H1 (cell line): ENCODE data around the gene CEMP1. TPM values are rescaled to one million over a fixed set of nuclear protein-coding genes. Genes with fewer than 3 reads are reported as not detected.

Experiments
- BRCA1 ChIP-seq: IDR thresholded peaks from 2 replicates; pipeline ENCODE4 v1.6.1; 2012; ENCODE audit warnings: low read depth, low read length, improper control_type of control experiment
- CBX8 ChIP-seq: fragments of 300-800, 300-1000 bp; sonication (generic); IDR thresholded peaks from 2 replicates; pipeline ENCODE4 v1.7.1; 2016; ENCODE audit warnings: low read depth, low read length, borderline replicate concordance
- CTCF ChIP-seq, 3 experiments: IDR thresholded peaks; 1 replicate in 2 of 3; 2 replicates in 1 of 3; pipeline versions ENCODE4 v1.5.1 to v1.6.1; 2011; ENCODE audit warnings: low read length in 3 of 3, mild to moderate bottlenecking in 3 of 3, inconsistent platforms in 2 of 3, low read depth in 1 of 3, moderate library complexity in 1 of 3; ENCODE audit not compliant: insufficient read depth in 1 of 3; ENCODE audit errors: control extremely low read depth in 1 of 3
- E2F6 ChIP-seq: IDR thresholded peaks from 2 replicates; pipeline ENCODE4 v1.6.1; 2012; ENCODE audit warnings: inconsistent platforms
- EP300 ChIP-seq, 2 experiments: IDR thresholded peaks; 1 replicate in 1 of 2; 2 replicates in 1 of 2; pipeline ENCODE4 v1.6.1; 2011 to 2012; ENCODE audit warnings: low read depth in 2 of 2, low read length in 2 of 2, mild to moderate bottlenecking in 2 of 2, borderline replicate concordance in 1 of 2, inconsistent platforms in 1 of 2, moderate library complexity in 1 of 2
- HDAC6 ChIP-seq: IDR thresholded peaks from one replicate; pipeline ENCODE4 v1.7.1; 2012; ENCODE audit warnings: low read depth, mild to moderate bottlenecking, inconsistent platforms, low read length, moderate library complexity
- JUN ChIP-seq: IDR thresholded peaks from 2 replicates; pipeline ENCODE4 v1.6.1; 2011; ENCODE audit warnings: low read depth, mild to moderate bottlenecking, improper control_type of control experiment, low read length
- JUND ChIP-seq: IDR thresholded peaks from 2 replicates; pipeline ENCODE4 v1.6.1; 2011; ENCODE audit warnings: mild to moderate bottlenecking, improper control_type of control experiment, low read length
- MAFK ChIP-seq: IDR thresholded peaks from 2 replicates; pipeline ENCODE4 v1.6.1; 2012; ENCODE audit warnings: low read depth, mild to moderate bottlenecking, improper control_type of control experiment, low read length
- PHF8 ChIP-seq: fragments of 200-600 bp; sonication (generic); conservative IDR thresholded peaks from 2 replicates; pipeline ENCODE4 v1.7.1; 2012; ENCODE audit warnings: low read depth, mild to moderate bottlenecking, inconsistent platforms, low read length, moderate library complexity
- POLR2AphosphoS5 ChIP-seq: IDR thresholded peaks from 2 replicates; pipeline ENCODE4 v1.6.1; 2011; ENCODE audit warnings: low read depth, low read length
- POU5F1 ChIP-seq: IDR thresholded peaks from 2 replicates; pipeline ENCODE4 v1.6.1; 2011; ENCODE audit warnings: low read depth, mild to moderate bottlenecking, low read length, moderate library complexity
- SAP30 ChIP-seq: fragments of 300-600 bp; sonication (generic); IDR thresholded peaks from 2 replicates; pipeline ENCODE4 v1.7.1; 2012; ENCODE audit warnings: low read length, moderate library complexity, mild to moderate bottlenecking, inconsistent platforms; ENCODE audit not compliant: insufficient read depth, insufficient replicate concordance
- SIRT6 ChIP-seq: IDR thresholded peaks from one replicate; pipeline ENCODE4 v1.7.1; 2012; ENCODE audit warnings: low read length, inconsistent platforms
- SP2 ChIP-seq: IDR thresholded peaks from 2 replicates; pipeline ENCODE4 v1.6.1; 2012; ENCODE audit warnings: mild to moderate bottlenecking, low read length, inconsistent platforms
- SP4 ChIP-seq: IDR thresholded peaks from 2 replicates; pipeline ENCODE4 v1.6.1; 2012; ENCODE audit warnings: low read length, inconsistent platforms
- SRF ChIP-seq: IDR thresholded peaks from 2 replicates; pipeline ENCODE4 v1.6.1; 2011; ENCODE audit warnings: mild to moderate bottlenecking, low read depth, low read length, moderate library complexity
- TBP ChIP-seq: IDR thresholded peaks from 2 replicates; pipeline ENCODE4 v1.6.1; 2011; ENCODE audit warnings: low read depth, low read length, improper control_type of control experiment
- ZNF274 ChIP-seq: IDR thresholded peaks from 2 replicates; pipeline ENCODE4 v1.7.0; 2012; ENCODE audit warnings: low read length, borderline replicate concordance; ENCODE audit errors: extremely low read depth
- polyA plus RNA-seq, 7 experiments: library from polyadenylated mRNA; depleted of rRNA in 3 of 7; stranded (reverse) in 5 of 7; unstranded in 2 of 7; fragments of >200 nt in 5 of 7; fragments of 200-250 nt in 2 of 7; gene quantifications; 1 replicate in 5 of 7; 2 replicates in 1 of 7; 4 replicates in 1 of 7; pipeline versions ENCODE4 v1.2.1 to v1.2.3, GENCODE V29; 2011 to 2013; ENCODE audit warnings: missing spikeins in 2 of 7, mixed read lengths in 2 of 7
- total RNA-seq: library from RNA; stranded (reverse); fragmentation: NEBNext Ultra II Directional; extraction: Animal tissue kit (Norgen Biotek cat#: 25700); gene quantifications from 2 replicates; pipeline ENCODE4 v1.2.1, GENCODE V29; 2021

CEMP1 gene
- total and polyA plus RNA-seq, 2 of the 8 experiments (the other 6 are each of a cell fraction or from before 2014, with no cell fraction given), result not detected

- TF ChIP-seq HDAC6, result no peak
- TF ChIP-seq ZNF274, result no peak
- TF ChIP-seq SRF, result no peak
- no peak for TF ChIP-seq CBX8
- TF ChIP-seq SAP30, result no peak
- peak; percentile 72; the same call in 1 of the 2 replicates for TF ChIP-seq TBP
- no peak for TF ChIP-seq POU5F1
- TF ChIP-seq E2F6, result peak; percentile 77; the same call in 1 of the 2 replicates
- peak; percentile 95 for TF ChIP-seq POLR2AphosphoS5
- TF ChIP-seq JUND, result no peak
- peak; percentile 67 for TF ChIP-seq PHF8
- TF ChIP-seq MAFK, result no peak
- peak in 1 of 2 experiments; percentile 85; a peak in 1 of 3 replicates for TF ChIP-seq EP300 (IDR thresholded peaks at IDR 0.05; ENCODE audit: borderline replicate concordance in 1 of 2, low read depth in 2 of 2, low read length in 2 of 2)
- TF ChIP-seq SP2, result no peak
- no peak for TF ChIP-seq SIRT6
- TF ChIP-seq JUN, result no peak
- peak; percentile 99 for TF ChIP-seq SP4
- TF ChIP-seq BRCA1, result peak; percentile 27; the same call in 1 of the 2 replicates
- TF ChIP-seq CTCF (IDR thresholded peaks at IDR 0.05; ENCODE audit: control extremely low read depth in 1 of 3, insufficient read depth in 1 of 3, low read depth in 1 of 3, low read length in 3 of 3), result no peak
These were observed 11.0 kb downstream of the CEMP1 start, which contains the start of gene AMDHD2 (continued) for GRCh38 chr16:2520097-2520783.
